Esophagus squamous epithelium (tissue), 5 donors: ENCODE data around the gene VAMP1. TPM values are rescaled to one million over a fixed set of nuclear protein-coding genes. Genes with fewer than 3 reads are reported as not detected.
"Not testable (repeated sequence)": the region's sequence is repeated elsewhere in the genome, so short reads cannot be mapped to it uniquely, and the experiment has no call there.

Experiments used
- DNase-seq: peaks from one replicate; lab custom pipeline; 2025; lab: John Stamatoyannopoulos, UW
- H3K27ac ChIP-seq, 4 donors: fragments of 200-600 bp; sonication (generic); one replicate each; pipeline ENCODE4 v1.5.1; 2016 to 2019; ENCODE audit warnings: mild to moderate bottlenecking in 1 of 4
- H3K27me3 ChIP-seq, 4 donors: fragments of 200-600 bp; sonication (generic); 1 replicate in 3 of 4; 2 replicates in 1 of 4; pipeline versions ENCODE4 v1.5.1 to v1.6.0; 2017 to 2021; ENCODE audit warnings: antibody characterized with exemption in 1 of 4
- H3K36me3 ChIP-seq, 3 donors: fragments of 200-600 bp; sonication (generic); one replicate each; pipeline ENCODE4 v1.5.1; 2016 to 2019
- H3K4me1 ChIP-seq, 3 donors: fragments of 200-600 bp; sonication (generic); one replicate each; pipeline ENCODE4 v1.5.1; 2017 to 2019
- H3K4me3 ChIP-seq, 4 donors: fragments of 200-600 bp; sonication (generic); 1 replicate in 3 of 4; 2 replicates in 1 of 4; pipeline ENCODE4 v1.5.1; 2016 to 2019; ENCODE audit warnings: mild to moderate bottlenecking in 2 of 4, moderate library complexity in 1 of 4
- H3K9me3 ChIP-seq, 3 donors: fragments of 200-600 bp; sonication (generic); one replicate each; pipeline ENCODE4 v1.5.1; 2016 to 2019
- CTCF ChIP-seq, 6 experiments: fragments of 450-650 bp in 4 of 6; fragments of 200-600 bp in 2 of 6; sonication (generic) in 2 of 6; IDR thresholded peaks; one replicate each; pipeline ENCODE4 v1.5.1; 2016 to 2019; ENCODE audit warnings: antibody characterized with exemption in 6 of 6, mild to moderate bottlenecking in 4 of 6, moderate library complexity in 4 of 6
- POLR2A ChIP-seq, 4 donors: fragments of 450-650 bp; IDR thresholded peaks; one replicate each; pipeline ENCODE4 v1.6.1; 2017; ENCODE audit warnings: antibody characterized with exemption in 4 of 4, mild to moderate bottlenecking in 4 of 4, moderate library complexity in 3 of 4
- WGBS, 2 donors: methylation state at CpG; one replicate each; pipeline ENCODE4 v1.1.5; 2018; 5-methylcytosine and 5-hydroxymethylcytosine counted together
- intact Hi-C: fragments of 100-400 bp; cut with DNase I; formaldehyde crosslinking; loops from one replicate; pipeline ENCODE4 v1.15.0; 2022
- total RNA-seq, 4 donors: library from RNA; depleted of rRNA; stranded (reverse); fragments of >200 nt; gene quantifications; one replicate each; pipeline ENCODE4 v1.1.0, GENCODE V29; 2016
- donor health status: DM: yes; HTN: yes; CAD: no.

VAMP1 gene
- total RNA-seq, 4 donors from 2014 or later = 1.2 to 9.1 (median 5.1) TPM

- Histone ChIP-seq H3K4me1 (peaks cover 16 to 32% (median 17%) of the 10 kb centered on the region in 3 donors), H3K9me3 (no peaks in the 10 kb centered on the region), H3K36me3 (no peaks in the 10 kb centered on the region), H3K27ac (peak overlapping the region; percentile 74 to 91 (median 90)), H3K27me3 (no peaks in the 10 kb centered on the region), H3K4me3 (peak overlapping the region in 3 of 4 donors; percentile 13 to 53 (median 21))
- 17 to 18% methylated on average over 19 of the region's 19 CpGs for WGBS, 2 donors
- TF ChIP-seq CTCF (IDR thresholded peaks at IDR 0.05) = peak in 2 of 6 experiments; percentile 25 to 35
- TF ChIP-seq POLR2A (IDR thresholded peaks at IDR 0.05) = peak in 1 of 4 donors; percentile 30
- no peak for DNase-seq
- intact Hi-C loops = no loop called here
Observed at GRCh38 chr12:6430124-6430989, 40.1 kb downstream of the VAMP1 start.

- no peak for TF ChIP-seq POLR2A (IDR thresholded peaks at IDR 0.05)
- TF ChIP-seq CTCF (IDR thresholded peaks at IDR 0.05) = no peak
- Histone ChIP-seq H3K36me3 (no peaks in the 10 kb centered on the region), H3K27me3 (no peaks in the 10 kb centered on the region), H3K9me3 (no peaks in the 10 kb centered on the region), H3K27ac (no peak overlapping the region), H3K4me1 (peaks cover 20 to 29% (median 22%) of the 10 kb centered on the region in 3 donors), H3K4me3 (no peak overlapping the region)
- no peak for DNase-seq
- intact Hi-C loops = loop anchor here (5.0 kb wide), 2 partner anchors 34 to 109 kb away; no protein-coding TSS in a partner anchor
- WGBS, 2 donors = 74% methylated on average over 3 of the region's 3 CpGs
Observed at GRCh38 chr12:6428326-6428725, 42.2 kb downstream of the VAMP1 start.

- not testable (repeated sequence) for H3K27me3 ChIP-seq, H3K27ac ChIP-seq, H3K36me3 ChIP-seq, DNase-seq, H3K9me3 ChIP-seq, H3K4me3 ChIP-seq
- H3K4me1 ChIP-seq = peaks cover 20 to 30% (median 22%) of the 10 kb centered on the region in 3 donors
- intact Hi-C loops = loop anchor here (5.0 kb wide), 2 partner anchors 35 to 110 kb away; no protein-coding TSS in a partner anchor
- 83 to 94% methylated on average over 10 of the region's 10 CpGs for WGBS, 2 donors
Observed at GRCh38 chr12:6427796-6428195, 42.7 kb downstream of the VAMP1 start.

- Histone ChIP-seq H3K27me3 (no peaks in the 10 kb centered on the region), H3K27ac (peak overlapping the region in 2 of 4 donors; percentile 38 to 47), H3K4me3 (no peak overlapping the region), H3K36me3 (no peaks in the 10 kb centered on the region), H3K4me1 (peaks cover 20 to 30% (median 22%) of the 10 kb centered on the region in 3 donors), H3K9me3 (no peaks in the 10 kb centered on the region)
- no peak for DNase-seq
- TF ChIP-seq CTCF (IDR thresholded peaks at IDR 0.05) = no peak
- 65 to 69% methylated on average over 14 of the region's 14 CpGs for WGBS, 2 donors
- intact Hi-C loops = loop anchor here (5.0 kb wide), 2 partner anchors 35 to 110 kb away; no protein-coding TSS in a partner anchor
Observed at GRCh38 chr12:6426882-6427671, 43.4 kb downstream of the VAMP1 start.

GRCh38 chr12:6425590-6426531 lies 44.6 kb downstream of the VAMP1 start:
- H3K27me3 ChIP-seq = no peaks in the 10 kb centered on the region
- DNase-seq = no peak
- WGBS, 2 donors = 79 to 88% methylated on average over 13 to 18 of the region's 23 CpGs
- peaks cover 12 to 28% (median 18%) of the 10 kb centered on the region in 3 donors for H3K4me1 ChIP-seq
- intact Hi-C loops = loop anchor here (5.0 kb wide), 2 partner anchors 36 to 111 kb away; no protein-coding TSS in a partner anchor
- TF ChIP-seq POLR2A (IDR thresholded peaks at IDR 0.05) = no peak
- no peak overlapping the region for H3K4me3 ChIP-seq
- H3K27ac ChIP-seq = peak overlapping the region in 1 of 4 donors; percentile 38
- H3K36me3 ChIP-seq = no peaks in the 10 kb centered on the region
- no peaks in the 10 kb centered on the region for H3K9me3 ChIP-seq
